Parathyroid adenoma (tissue), 2 donors: ENCODE data around the gene PADI2.

Source experiments
- H2AFZ ChIP-seq: fragments of 300-600 bp; sonication (generic); one replicate; pipeline ENCODE4 v1.7.0; 2017; ENCODE audit warnings: antibody characterized with exemption, mild to moderate bottlenecking
- H3K27ac ChIP-seq: fragments of 300-600 bp; sonication (generic); one replicate; pipeline ENCODE4 v1.7.0; 2017
- H3K27me3 ChIP-seq: fragments of 300-600 bp; sonication (generic); one replicate; pipeline ENCODE4 v1.7.0; 2017; ENCODE audit warnings: low read length; ENCODE audit not compliant: control insufficient read depth, insufficient read depth
- H3K36me3 ChIP-seq: fragments of 300-600 bp; sonication (generic); one replicate; pipeline ENCODE4 v1.7.0; 2017; ENCODE audit warnings: low read length; ENCODE audit not compliant: control insufficient read depth, insufficient read depth
- H3K4me1 ChIP-seq: fragments of 300-600 bp; sonication (generic); one replicate; pipeline ENCODE4 v1.7.0; 2017; ENCODE audit warnings: control low read depth
- H3K4me2 ChIP-seq: fragments of 300-600 bp; sonication (generic); one replicate; pipeline ENCODE4 v1.7.0; 2017; ENCODE audit warnings: low read length
- H3K4me3 ChIP-seq: fragments of 300-600 bp; sonication (generic); one replicate; pipeline ENCODE4 v1.7.0; 2017; ENCODE audit warnings: low read depth, low read length
- H3K79me2 ChIP-seq: fragments of 300-600 bp; sonication (generic); one replicate; pipeline ENCODE4 v1.7.0; 2017; ENCODE audit warnings: control low read depth
- H3K9ac ChIP-seq: fragments of 300-600 bp; sonication (generic); one replicate; pipeline ENCODE4 v1.7.0; 2017; ENCODE audit warnings: mild to moderate bottlenecking
- H3K9me3 ChIP-seq: fragments of 300-600 bp; sonication (generic); one replicate; pipeline ENCODE4 v1.7.0; 2017; ENCODE audit warnings: low read length; ENCODE audit not compliant: control insufficient read depth
- CTCF ChIP-seq: fragments of 300-600 bp; sonication (generic); IDR thresholded peaks from one replicate; pipeline ENCODE4 v1.7.0; 2017; ENCODE audit warnings: antibody characterized with exemption, mild to moderate bottlenecking
- donor health status: primary hyperparathyroidism.

The PADI2 gene

DNA sequence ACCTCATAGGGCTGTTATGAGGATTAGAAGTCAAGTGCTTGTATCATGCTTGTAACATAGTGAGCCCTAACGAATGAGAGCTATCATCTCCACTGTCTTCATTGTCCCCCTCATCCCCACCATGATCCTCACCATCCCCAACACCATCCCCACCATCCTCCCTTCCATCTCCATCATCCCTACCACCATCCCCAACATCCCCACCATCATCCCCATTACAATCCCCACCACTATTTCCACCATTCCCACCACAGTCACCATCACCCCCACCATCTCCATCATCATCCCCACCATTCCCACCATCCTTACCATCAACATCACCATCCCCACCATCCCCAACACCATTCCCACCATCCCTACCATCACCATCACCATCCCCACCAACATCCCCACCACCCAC, 46.6 kb upstream of the PADI2 start:
- no peak for TF ChIP-seq CTCF
- Histone ChIP-seq H3K36me3 (no peaks in the 10 kb centered on the region), H3K4me2 (no peak overlapping the region), H3K4me1 (no peaks in the 10 kb centered on the region), H2AFZ (no peak overlapping the region), H3K27me3 (no peaks in the 10 kb centered on the region), H3K27ac (no peak overlapping the region), H3K9ac (no peak overlapping the region), H3K79me2 (no peaks in the 10 kb centered on the region), H3K9me3 (no peaks in the 10 kb centered on the region), H3K4me3 (no peak overlapping the region)

GRCh38 chr1:17163789-17164666, 44.8 kb upstream of the PADI2 start:
- Histone ChIP-seq H3K4me2 (no peak overlapping the region), H3K4me1 (no peaks in the 10 kb centered on the region), H3K36me3 (no peaks in the 10 kb centered on the region), H3K79me2 (no peaks in the 10 kb centered on the region), H3K27me3 (no peaks in the 10 kb centered on the region), H3K4me3 (no peak overlapping the region), H3K9ac (no peak overlapping the region), H2AFZ (no peak overlapping the region), H3K27ac (no peak overlapping the region), H3K9me3 (no peaks in the 10 kb centered on the region)
- TF ChIP-seq CTCF = no peak

GRCh38 chr1:17163371-17163770, 44.1 kb upstream of the PADI2 start:
- TF ChIP-seq CTCF = no peak
- H3K36me3 ChIP-seq = no peaks in the 10 kb centered on the region
- H3K27me3 ChIP-seq = no peaks in the 10 kb centered on the region
- no peak overlapping the region for H3K4me2 ChIP-seq
- H3K9me3 ChIP-seq = no peaks in the 10 kb centered on the region
- H3K27ac ChIP-seq = no peak overlapping the region
- no peak overlapping the region for H2AFZ ChIP-seq
- no peak overlapping the region for H3K9ac ChIP-seq
- no peak overlapping the region for H3K4me3 ChIP-seq
- H3K79me2 ChIP-seq = no peaks in the 10 kb centered on the region
- H3K4me1 ChIP-seq = no peaks in the 10 kb centered on the region

DNA sequence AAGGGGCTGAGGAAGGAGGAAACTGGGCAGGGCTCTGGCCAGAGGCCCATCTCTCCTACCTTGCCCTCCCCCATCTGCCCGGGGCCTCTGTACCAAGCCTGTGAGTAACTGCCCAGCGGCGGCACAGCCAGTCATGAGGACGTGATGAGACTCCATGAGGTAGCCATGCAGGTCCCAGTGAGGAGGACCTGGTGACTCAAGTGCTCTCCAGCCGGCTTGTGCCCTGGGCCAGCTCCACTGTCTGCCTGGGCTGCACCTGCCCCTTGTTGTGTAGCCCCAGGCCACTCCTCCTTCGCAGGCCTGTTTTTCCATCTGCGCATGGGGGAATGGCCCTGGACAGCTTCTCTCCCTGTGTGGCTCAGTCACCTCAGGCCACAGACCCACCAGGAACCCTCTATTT, 43.7 kb upstream of the PADI2 start:
- Histone ChIP-seq H3K9me3 (no peaks in the 10 kb centered on the region), H3K36me3 (no peaks in the 10 kb centered on the region), H3K27me3 (no peaks in the 10 kb centered on the region), H3K4me2 (no peak overlapping the region), H3K9ac (no peak overlapping the region), H3K4me3 (no peak overlapping the region), H3K27ac (no peak overlapping the region), H3K79me2 (no peaks in the 10 kb centered on the region), H2AFZ (no peak overlapping the region), H3K4me1 (no peaks in the 10 kb centered on the region)
- no peak for TF ChIP-seq CTCF
